Measurements from ENCODE around the gene TSPEAR.

- no peak for TF ChIP-seq CTCF (IDR thresholded peaks at IDR 0.05)
- TF ChIP-seq POLR2A (IDR thresholded peaks at IDR 0.05) = no peak
These were observed 221.0 kb downstream of the TSPEAR start for GRCh38 chr21:44490405-44490804.
